HG02852 (cell line): ENCODE results near the gene DCN.
A peak's percentile ranks its signal among the peaks of the same experiment; 100 is the strongest.

Source experiments
- ATAC-seq: cut with Tn5 transposase; IDR thresholded peaks from one replicate; pipeline ENCODE4 v1.9.1; 2021; ENCODE audit warnings: mild to moderate bottlenecking, moderate library complexity; ENCODE audit not compliant: unreplicated experiment

DCN gene

GRCh38 chr12:91140026-91140931 is 42.3 kb downstream of the DCN start:
- ATAC-seq, result no peak

DNA sequence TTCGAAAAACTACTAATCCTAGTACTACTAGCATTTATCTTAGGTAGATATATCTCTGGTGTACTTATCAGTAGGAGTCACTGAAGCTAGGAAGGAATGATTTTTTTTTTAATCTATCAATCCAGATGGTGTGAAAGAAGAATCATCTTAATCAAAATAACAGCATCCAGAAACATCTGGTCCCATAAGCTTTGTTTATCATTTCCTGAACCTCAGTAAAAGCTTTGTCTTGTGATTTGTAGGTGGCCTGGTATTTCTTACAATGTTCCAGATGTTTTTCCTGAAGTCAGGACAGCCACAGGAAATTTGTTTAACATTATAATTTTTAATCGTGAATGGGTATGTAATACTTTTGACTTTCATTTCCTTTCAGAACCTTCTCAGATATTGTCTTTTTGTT is 43.3 kb downstream of the DCN start:
- no peak for ATAC-seq

- ATAC-seq, result no peak
Measured at GRCh38 chr12:91138337-91138920, 44.2 kb downstream of the DCN start.

DNA sequence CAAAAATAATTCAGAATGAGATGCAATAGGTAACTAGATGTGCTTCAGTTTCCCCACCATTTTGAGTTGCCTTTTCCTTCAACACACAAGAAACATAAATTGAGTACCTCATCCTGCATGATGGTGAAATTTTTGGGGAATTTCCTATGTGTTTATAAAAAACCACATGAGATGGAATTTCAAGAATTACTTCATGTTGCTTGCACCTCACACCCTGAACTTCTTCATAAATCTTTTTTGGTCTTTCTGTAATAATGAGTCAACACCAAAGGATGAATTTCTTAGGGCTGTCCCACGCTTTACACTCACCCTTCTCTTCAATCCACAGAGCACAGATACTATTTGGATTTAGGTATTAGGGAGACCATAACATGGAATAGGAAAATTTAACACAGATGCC is 48.7 kb downstream of the DCN start:
- ATAC-seq, result no peak

- ATAC-seq, result no peak
Measured at GRCh38 chr12:91129662-91130362, 52.8 kb downstream of the DCN start.

DNA sequence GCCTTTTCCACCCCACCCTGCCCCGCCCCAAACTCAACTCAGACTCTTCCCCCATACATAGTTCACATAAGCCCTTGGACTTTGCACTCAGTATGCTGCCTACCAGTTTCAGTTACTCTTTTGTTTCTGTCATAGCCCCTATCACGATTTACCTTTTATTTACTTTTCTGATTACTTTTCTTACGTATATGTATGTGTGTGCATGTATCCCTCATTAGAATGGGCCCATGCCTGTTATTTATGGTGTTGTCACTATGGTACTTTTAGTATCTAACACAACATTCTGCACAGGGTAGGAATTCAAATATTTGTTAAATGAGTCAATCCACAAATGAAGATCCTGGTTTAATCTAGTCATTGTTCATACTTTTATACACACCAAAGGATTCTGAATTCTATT is 54.9 kb downstream of the DCN start:
- no peak for ATAC-seq

DNA sequence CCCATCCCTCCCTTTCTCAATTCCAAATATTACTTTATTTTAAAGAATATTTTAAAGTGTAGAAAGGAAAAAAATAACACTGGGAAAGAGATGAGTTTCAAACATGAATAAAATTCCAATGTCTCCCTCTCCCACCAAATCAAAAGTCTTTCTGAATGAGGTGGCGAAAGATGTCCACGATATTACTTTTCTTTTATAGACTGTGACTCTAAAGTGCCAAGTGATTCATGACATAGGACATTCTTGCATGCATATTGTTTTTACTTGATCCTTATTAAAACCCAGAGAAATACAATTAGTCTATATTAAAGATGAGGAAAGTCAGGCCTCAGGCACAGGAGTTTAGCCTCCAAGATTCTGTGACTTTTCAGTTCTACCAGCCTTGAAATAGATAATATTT is 55.3 kb downstream of the DCN start:
- ATAC-seq, result no peak

- no peak for ATAC-seq
Measured at GRCh38 chr12:91126516-91126915, 56.1 kb downstream of the DCN start.

DNA sequence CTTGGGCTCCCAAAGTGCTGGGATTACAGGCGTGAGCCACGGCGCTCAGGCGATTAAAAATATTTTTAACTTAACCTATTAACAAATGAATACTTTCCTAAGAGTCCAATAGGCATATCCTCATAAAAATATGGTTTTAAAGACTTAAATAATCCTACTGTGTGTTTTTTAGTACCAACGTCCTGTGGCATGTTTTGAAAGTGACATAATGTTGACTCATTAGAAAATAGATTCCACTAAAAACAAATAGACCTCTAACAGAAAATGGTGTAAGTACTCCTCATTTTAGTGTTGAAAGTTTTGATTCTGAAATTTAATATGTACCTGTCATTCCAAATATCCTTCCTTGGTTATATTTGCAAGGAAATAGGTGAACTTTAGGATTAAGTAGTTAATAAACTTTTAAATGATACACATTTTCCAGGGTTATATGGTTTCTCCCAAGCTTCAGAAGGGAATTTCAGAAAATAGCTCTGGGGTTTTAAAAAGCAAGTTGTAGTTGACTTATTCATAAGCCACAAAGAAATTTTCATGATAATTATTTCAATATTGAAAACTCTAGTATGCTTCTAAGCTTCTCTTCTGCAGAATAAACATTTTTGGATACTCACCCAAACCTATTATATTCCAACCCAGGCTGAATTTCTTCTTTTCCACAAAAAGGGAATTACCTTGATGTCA is 59.2 kb downstream of the DCN start:
- no peak for ATAC-seq

- ATAC-seq, result no peak
Measured at GRCh38 chr12:91120781-91121180, 61.8 kb downstream of the DCN start.

- ATAC-seq, result no peak
Measured at GRCh38 chr12:91119089-91119488, 63.5 kb downstream of the DCN start.

DNA sequence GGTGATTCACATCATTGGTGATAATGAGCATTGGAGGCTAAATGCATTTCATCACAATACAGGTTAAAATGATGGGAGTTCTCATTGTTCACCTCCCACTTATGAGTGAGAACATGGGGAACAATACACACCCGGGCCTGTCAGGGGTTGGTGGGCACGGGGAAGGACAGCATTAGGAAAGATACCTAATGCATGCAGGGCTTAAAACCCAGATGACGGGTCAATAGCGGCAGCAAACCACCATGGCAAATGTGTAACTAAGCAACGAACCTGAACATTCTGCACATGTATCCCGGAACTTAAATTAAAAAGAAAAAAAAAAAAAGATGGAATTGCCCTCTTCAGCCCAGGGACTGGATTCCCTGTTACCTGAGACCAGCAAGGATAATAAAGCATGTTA is 69.0 kb downstream of the DCN start:
- no peak for ATAC-seq

- no peak for ATAC-seq
Measured at GRCh38 chr12:91111366-91112325, 71.0 kb downstream of the DCN start, which contains the start of gene LUM. LUM (minus strand) TSS chr12:91111494; CDS start chr12:91108979, 2,515 bp downstream.

GRCh38 chr12:91110311-91110924 is 72.2 kb downstream of the DCN start:
- no peak for ATAC-seq

DNA sequence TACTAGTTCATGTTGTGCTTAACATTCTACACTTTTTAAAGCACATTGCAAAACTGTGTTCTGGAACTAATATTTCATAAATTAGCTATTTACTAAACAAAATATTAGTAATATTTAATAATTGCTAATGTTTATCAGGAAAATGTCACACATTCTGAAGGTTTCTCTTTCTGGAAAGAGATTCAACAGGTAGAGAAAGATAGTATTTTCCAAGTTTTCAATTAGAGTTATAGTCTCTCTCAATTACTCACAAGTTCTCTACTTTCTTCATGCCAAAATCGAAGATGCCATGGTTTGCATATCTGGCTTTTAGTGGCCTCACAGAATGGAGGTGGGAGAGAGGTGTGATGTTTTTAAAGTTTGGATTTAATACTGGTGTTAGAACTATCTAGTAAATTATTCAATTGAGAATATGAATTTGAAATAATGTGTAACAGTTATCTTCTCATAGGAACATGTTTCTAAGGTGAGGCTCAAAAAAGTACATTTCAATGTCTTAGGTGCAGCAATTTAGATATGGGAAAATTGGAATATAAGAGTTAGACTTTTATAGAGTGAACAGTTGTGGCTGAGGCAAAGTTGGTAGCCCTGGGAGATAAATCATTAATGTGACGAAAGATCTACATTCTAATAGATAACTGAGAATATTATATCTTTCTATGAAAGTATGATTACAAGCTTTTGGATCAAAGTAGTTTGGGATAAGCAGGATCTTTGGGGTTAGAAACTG is 72.9 kb downstream of the DCN start:
- no peak for ATAC-seq

GRCh38 chr12:91109148-91109564 is 73.5 kb downstream of the DCN start:
- ATAC-seq, result peak; percentile 76

DNA sequence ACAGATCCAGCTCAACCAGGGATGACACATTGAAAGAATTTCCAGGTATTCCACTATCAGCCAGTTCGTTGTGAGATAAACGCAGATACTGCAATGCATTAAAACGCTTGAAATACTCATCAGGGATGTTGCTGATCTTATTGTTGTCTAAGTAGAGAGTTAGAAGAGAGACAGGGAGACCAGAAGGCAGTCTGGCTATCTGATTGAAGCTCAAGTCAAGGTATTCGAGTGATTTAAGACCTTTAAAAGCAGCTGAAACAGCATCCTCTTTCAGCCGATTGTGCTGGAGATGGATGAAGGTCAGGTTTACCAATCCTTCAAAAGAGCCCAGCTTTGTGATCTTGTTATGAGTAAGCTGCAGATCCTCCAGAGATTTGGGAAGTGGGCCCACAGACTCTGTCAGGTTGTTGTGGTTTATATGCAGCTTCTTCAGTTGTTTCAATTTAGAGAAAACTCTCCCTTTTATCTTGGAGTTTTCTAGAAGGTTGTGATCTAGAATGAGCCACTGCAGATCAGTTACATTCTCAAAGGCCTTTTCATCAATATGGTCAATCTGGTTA is 74.3 kb downstream of the DCN start:
- ATAC-seq, result no peak

- no peak for ATAC-seq
Measured at GRCh38 chr12:91106283-91106682, 76.3 kb downstream of the DCN start.

DNA sequence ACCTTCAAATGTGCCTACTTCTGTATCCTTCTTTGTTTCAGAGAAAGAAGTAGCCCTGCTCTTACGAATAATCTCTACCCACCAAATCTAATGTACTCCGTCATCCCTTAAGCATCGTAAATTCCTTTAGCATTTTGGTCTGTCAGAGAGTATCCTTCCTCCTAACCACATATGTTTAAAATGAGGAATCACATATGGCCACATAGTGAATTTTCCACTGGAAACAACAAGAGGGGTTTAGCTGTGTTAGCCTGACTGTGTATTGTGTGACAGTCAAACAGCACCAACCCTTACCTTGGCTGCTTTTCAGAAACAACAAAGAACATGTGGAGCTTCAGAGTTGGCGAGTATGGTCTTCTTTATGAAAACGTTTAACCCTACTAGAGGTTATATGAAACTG is 76.8 kb downstream of the DCN start:
- ATAC-seq, result no peak
